ENCODE measurements around the gene SCUBE3.

SCUBE3 gene

DNA sequence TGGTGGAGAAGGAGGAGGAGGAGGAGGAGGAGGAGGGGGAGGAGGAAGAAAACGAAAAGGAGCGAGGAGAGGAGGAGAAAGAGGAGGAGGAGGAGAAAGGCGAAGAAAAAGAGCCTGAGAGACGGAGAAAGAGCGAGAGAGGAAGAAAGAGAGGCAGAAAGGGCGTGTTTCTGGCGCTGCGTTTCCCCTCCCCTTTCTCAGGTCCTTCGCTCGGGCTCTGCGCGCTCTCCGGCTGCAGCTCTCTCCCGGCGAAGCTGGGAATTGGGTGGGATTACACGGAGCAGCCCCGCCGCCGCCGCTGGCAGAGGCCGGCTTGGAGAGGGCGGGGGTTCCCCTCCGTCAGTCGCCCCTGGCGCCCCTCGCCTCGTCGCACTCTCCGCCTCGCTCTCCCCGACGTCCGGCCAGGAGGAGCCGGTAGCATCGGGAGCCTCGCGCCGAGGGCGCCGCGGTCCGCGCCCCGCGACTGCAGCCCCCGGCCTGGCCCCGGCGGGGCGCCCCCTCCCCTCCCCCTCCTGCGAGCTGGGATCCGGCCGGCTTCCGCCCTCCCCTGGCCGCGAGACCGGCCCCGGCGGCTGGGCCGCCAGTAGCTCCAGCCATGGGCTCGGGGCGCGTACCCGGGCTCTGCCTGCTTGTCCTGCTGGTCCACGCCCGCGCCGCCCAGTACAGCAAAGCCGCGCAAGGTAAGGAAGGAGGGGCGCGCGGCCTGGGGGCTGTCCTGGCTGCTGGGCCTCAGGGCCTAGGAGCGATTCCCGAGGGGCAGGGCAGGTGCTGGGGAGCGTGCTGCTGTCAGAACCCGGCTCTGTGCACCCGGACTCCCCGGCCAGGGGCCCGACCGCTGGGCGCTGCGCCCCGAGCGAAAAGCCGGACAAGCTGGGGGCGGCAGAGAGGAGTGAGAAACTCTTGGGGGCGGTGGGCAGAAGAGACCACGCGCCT is at the start of gene SCUBE3:
SCUBE3 (plus strand) TSS at position 133 of the 933 bp plus-strand sequence; CDS start at position 596, 463 bp downstream.
- no peak for DNase-seq (ENCODE audit: low read depth)

DNA sequence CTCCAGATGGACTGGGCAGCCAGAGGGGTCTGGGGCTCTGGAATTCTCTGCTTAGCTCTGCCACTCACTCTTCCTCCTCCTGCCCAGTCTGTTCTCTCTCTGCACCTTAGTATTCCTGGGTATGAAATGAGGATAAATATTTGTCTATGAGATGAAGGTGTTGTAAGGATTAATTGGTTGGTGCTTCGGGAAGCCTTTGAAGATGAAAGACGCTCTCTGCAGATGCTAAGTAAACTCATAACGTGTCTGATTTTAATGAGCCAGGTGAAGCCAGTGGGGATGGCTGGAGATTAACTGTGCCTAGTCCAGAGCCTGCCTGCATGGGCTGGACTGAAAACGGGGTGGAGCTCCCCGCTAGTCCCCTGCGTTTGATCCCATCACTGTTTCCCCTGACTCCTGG is 49.5 kb upstream of the SCUBE3 start:
- no peak for DNase-seq (ENCODE audit: low read depth)

DNA sequence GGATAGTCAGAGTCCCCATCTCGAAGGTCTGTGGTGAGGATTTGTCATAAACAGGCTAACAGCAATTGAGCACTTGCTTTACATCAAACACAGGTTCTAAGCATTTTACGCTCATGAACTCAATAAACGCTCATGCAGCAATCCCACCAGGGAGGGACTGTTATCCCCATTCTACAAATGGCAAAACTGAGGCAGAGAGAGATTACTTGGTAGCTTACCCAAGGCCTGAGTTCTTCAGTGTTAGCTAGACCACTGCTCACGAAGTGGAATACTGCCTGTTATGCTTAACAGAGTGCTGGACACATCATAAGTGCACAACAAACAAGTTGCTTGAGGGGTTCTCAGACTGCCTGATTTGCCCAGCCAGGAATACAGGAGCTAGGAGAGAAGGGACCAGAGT is 48.9 kb upstream of the SCUBE3 start:
- no peak for DNase-seq (ENCODE audit: low read depth)

GRCh38 chr6:35165630-35166071 is 48.1 kb upstream of the SCUBE3 start:
- DNase-seq (ENCODE audit: low read depth) = no peak

GRCh38 chr6:35166116-35166515 is 47.6 kb upstream of the SCUBE3 start:
- DNase-seq (ENCODE audit: low read depth) = no peak

- no peak for DNase-seq (ENCODE audit: low read depth)
These were observed 47.2 kb upstream of the SCUBE3 start for GRCh38 chr6:35166520-35166919.

GRCh38 chr6:35167505-35167904 is 46.3 kb upstream of the SCUBE3 start:
- DNase-seq (ENCODE audit: low read depth) = no peak

- DNase-seq (ENCODE audit: low read depth) = no peak
These were observed 45.3 kb upstream of the SCUBE3 start for GRCh38 chr6:35168461-35168861.

DNA sequence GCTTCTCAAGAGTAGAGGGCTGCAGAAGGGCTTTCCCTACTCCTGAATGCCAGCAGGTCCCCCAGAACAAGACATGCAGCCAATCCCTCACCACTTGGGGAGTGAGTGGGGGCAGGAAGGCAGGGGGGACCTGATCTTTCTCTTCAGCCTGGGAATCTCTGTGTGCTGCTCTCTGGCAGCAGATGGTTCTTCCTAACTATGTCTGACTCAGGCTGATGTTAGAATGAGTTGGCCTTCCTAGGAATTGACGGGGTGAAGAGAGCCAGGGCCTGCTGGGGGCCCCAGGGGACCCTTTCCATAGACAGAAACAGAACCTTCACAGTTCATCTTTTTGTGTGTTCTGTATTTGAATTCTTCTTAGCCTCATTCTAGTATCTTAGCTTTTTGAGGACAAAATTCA is 43.6 kb upstream of the SCUBE3 start:
- DNase-seq (ENCODE audit: low read depth) = no peak

- no peak for DNase-seq (ENCODE audit: low read depth)
These were observed 42.9 kb upstream of the SCUBE3 start for GRCh38 chr6:35170891-35171290.

DNA sequence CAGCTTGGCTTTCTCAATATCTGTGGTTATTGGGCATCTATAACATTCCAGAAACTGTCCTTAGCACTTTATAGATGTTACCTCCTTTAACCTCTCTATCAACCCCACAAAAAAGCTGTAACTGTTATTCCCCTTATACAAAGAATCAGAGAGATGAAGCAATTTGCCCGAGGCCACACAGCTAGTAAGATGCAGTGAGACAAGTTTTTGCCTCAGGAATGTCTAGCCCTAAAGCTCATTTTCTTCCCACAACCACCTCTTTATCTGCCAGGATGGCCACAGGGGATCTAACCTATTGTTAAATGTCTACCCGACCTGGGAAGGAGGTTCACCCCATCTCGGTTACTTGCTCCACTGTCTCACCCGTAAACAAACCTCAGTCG is 40.7 kb upstream of the SCUBE3 start:
- DNase-seq (ENCODE audit: low read depth) = no peak

- no peak for DNase-seq (ENCODE audit: low read depth)
These were observed 40.2 kb upstream of the SCUBE3 start for GRCh38 chr6:35173427-35174087.

GRCh38 chr6:35174088-35174434 is 39.7 kb upstream of the SCUBE3 start:
- no peak for DNase-seq (ENCODE audit: low read depth)

DNA sequence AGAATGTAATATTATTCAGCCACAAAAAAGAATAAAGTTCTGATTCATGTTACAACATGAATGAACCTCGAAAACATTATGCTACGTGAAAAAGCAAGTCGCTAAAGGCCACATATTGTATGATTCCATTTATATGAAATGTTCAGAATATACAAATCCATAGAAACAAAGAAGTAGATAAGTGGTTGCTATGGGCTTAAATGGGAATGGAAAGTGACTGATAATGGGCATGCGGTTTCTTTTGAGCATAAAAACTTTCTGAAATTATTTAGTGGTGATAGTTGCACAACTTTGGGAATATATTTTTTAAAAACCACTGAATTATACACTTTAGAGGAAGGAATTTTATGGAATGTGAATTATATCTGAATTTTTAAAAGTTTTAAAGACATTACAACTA is 39.3 kb upstream of the SCUBE3 start:
- DNase-seq (ENCODE audit: low read depth) = no peak

GRCh38 chr6:35176301-35177024 is 37.3 kb upstream of the SCUBE3 start:
- no peak for DNase-seq (ENCODE audit: low read depth)

DNA sequence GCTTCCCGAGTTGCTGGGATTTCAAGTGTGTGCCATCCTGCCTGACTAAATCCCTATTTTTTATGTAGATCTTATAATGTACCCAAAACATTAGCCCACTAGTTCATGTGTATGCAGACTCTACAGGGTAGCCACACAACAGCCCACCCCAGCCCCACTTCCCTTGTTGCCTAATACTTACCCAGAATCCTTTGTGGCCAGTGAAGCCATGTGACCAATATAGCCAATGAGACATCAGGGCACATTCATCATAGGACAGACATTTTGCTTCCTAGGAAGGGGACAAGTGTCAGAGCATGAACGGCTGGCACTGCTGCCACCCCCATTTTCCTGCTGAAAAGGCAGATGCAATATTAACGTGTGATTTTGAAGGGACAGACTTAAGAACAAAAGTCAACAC is 36.6 kb upstream of the SCUBE3 start:
- DNase-seq (ENCODE audit: low read depth) = no peak

DNA sequence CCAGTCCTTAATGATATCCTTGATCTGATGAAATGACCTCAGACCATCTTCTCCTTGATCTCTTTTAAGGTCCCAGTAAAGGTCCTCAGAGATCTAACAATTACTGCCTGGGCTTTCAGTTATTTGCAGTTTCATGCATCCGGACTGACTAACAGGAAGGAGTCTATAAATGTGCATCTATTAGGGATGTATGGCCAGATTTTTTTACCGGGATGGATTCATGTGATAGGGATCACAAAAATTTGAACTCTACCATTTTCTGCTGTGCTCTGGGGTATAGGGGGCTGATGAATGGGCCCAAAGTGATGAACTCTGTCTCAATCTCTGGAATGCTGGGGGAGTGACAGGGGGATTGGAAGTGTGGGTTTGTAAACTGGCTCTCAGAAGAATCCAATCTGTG is 36.2 kb upstream of the SCUBE3 start:
- DNase-seq (ENCODE audit: low read depth) = no peak

DNA sequence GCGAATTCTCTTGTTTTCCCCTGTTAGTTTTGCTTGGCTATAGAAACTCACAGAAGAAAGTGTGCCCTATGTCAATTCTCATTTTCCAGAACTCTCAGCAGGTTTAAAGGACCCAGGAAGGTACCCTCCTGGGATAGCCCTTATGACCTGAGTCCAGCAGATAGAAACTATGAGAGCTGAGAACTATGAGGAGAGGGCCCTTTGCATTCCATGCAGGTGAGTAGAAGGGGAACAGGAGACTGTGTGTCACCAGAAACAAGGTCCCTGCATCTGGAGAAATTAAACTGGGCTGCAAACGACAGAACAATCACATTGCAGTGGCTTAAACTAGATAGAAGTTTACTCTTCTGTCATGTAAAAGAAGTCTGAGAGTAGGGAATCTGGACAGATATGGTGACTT is 35.7 kb upstream of the SCUBE3 start:
- no peak for DNase-seq (ENCODE audit: low read depth)

- DNase-seq (ENCODE audit: low read depth) = no peak
These were observed 34.6 kb upstream of the SCUBE3 start for GRCh38 chr6:35178932-35179832.

DNA sequence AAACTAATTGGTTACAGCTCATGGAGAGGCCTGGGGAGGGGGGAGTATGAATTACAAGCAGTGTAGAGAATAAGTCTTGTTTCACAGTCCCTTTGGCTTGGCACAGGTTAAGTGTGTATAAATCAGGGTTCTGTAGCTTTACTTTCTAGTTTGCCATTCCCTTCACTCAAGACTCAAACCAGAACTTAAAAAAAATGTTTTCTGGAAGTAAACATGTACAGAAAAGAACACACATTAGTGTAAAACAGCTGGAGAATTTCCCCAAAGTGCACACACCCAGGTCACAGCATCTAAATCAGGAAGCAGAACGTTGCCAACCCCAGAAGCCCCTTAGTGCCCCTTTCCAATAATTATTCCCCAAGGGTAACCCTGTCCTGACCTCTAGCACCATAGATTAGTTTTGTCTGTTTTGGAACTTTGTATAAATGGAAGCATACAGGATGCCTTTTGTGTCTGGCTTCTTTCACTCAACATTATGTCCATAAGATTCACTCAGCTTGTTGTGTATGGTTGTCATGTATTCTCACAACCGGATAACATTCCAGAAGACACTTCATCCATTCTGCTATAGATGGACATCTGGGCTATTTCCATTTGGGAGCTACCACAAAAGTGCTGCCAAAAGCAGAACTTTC is 33.7 kb upstream of the SCUBE3 start:
- DNase-seq (ENCODE audit: low read depth) = no peak

DNA sequence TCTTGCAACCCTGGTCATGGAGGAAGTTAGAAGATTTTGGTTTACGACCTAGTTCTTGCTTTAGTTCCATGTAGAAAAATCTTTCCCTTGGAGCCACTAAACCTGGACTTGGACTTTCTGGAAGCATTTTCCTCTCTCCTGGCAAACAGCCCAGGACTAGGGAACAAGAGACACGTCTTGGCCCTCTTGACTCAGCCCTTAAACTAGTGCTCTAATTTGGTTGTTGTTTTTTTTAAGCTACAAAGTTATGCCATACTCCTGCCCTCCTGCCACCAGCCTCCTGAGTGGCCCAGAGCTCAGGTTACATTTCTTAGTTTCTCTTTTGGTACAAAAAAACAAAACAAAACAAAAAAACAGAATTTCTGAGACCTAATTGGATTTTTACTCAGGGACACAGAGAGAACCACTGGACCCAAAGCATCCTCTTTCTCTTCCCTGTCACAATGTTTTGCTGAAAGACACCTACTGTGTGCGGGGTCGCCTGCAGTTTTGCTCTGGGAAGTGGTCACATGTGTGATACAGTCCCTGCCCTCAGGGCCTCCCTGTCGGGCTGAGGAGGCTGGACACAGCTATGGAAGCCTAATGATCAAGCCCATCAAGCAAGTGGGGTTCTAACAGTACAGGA is 32.3 kb upstream of the SCUBE3 start:
- peak; percentile 62 for DNase-seq (ENCODE audit: low read depth)

Data from GM04504 (cell line).